CD14-positive monocyte (primary cell): Measurements from ENCODE around the gene TFAP2B. TPM values are rescaled to one million over a fixed set of nuclear protein-coding genes. Genes with fewer than 3 reads are reported as not detected.
A peak's percentile ranks its signal among the peaks of the same experiment; 100 is the strongest.

ENCODE experiments used
- DNase-seq, 3 donors: peaks; one replicate each; pipeline ENCODE4 v3.0.0-alpha.2; 2011 to 2022
- H2AFZ ChIP-seq: 2 replicates; pipeline ENCODE4 v1.6.0; 2012; ENCODE audit warnings: mild to moderate bottlenecking, low read depth, low read length, inconsistent platforms; ENCODE audit not compliant: insufficient read depth, poor library complexity, severe bottlenecking
- H3K27ac ChIP-seq, 2 donors: 1 replicate in 1 of 2; 2 replicates in 1 of 2; pipeline ENCODE4 v1.5.1; 2012 to 2013; ENCODE audit warnings: low read length in 2 of 2, control low read depth in 1 of 2, inconsistent platforms in 1 of 2, low read depth in 1 of 2, mild to moderate bottlenecking in 1 of 2
- H3K27me3 ChIP-seq, 2 donors: one replicate each; pipeline versions ENCODE4 v1.6.0 to v1.6.1; 2011 to 2013; ENCODE audit warnings: low read length in 2 of 2; ENCODE audit not compliant: control insufficient read depth in 2 of 2, insufficient read depth in 2 of 2
- H3K36me3 ChIP-seq, 2 donors: replicated peaks in 1 of 2; 1 replicate in 1 of 2; 2 replicates in 1 of 2; pipeline versions ENCODE4 v1.5.1 to v1.6.1; 2012 to 2013; ENCODE audit warnings: low read length in 2 of 2, control low read depth in 1 of 2, inconsistent platforms in 1 of 2, mild to moderate bottlenecking in 1 of 2; ENCODE audit not compliant: insufficient read depth in 2 of 2, control insufficient read depth in 1 of 2
- H3K4me1 ChIP-seq, 2 donors: 1 replicate in 1 of 2; 2 replicates in 1 of 2; pipeline versions ENCODE4 v1.5.1 to v1.6.1; 2012 to 2013; ENCODE audit warnings: low read length in 2 of 2, control low read depth in 1 of 2, inconsistent platforms in 1 of 2, mild to moderate bottlenecking in 1 of 2, moderate library complexity in 1 of 2; ENCODE audit not compliant: insufficient read depth in 2 of 2, control insufficient read depth in 1 of 2
- H3K4me2 ChIP-seq: replicated peaks from 2 replicates; pipeline ENCODE3; 2012; ENCODE audit warnings: low read length, moderate library complexity, mild to moderate bottlenecking; ENCODE audit not compliant: poor library complexity, severe bottlenecking; ENCODE audit errors: extremely low read depth
- H3K4me3 ChIP-seq, 3 experiments: fragments of 200-600 bp in 1 of 3; sonication (generic) in 1 of 3; replicated peaks in 1 of 3; 1 replicate in 2 of 3; 2 replicates in 1 of 3; pipeline ENCODE4 v1.5.1; 2011 to 2013; ENCODE audit warnings: low read length in 3 of 3, mild to moderate bottlenecking in 3 of 3, control low read depth in 2 of 3, low read depth in 2 of 3, inconsistent platforms in 1 of 3, moderate library complexity in 1 of 3
- H3K79me2 ChIP-seq: 2 replicates; pipeline ENCODE4 v1.6.0; 2012; ENCODE audit warnings: mild to moderate bottlenecking, control low read depth, inconsistent platforms, low read length, moderate library complexity; ENCODE audit not compliant: insufficient read depth
- H3K9ac ChIP-seq: 2 replicates; pipeline ENCODE4 v1.6.0; 2017; ENCODE audit warnings: low read length, mild to moderate bottlenecking; ENCODE audit not compliant: insufficient read depth, poor library complexity, severe bottlenecking
- H3K9me3 ChIP-seq, 2 donors: replicated peaks in 1 of 2; 1 replicate in 1 of 2; 2 replicates in 1 of 2; pipeline versions ENCODE4 v1.5.1 to v1.6.1; 2012 to 2013; ENCODE audit warnings: low read length in 2 of 2, control low read depth in 1 of 2; ENCODE audit not compliant: control insufficient read depth in 1 of 2, insufficient read depth in 1 of 2
- H4K20me1 ChIP-seq: 2 replicates; pipeline ENCODE4 v1.6.0; 2012; ENCODE audit warnings: mild to moderate bottlenecking, low read length, control low read depth, moderate library complexity; ENCODE audit not compliant: insufficient read depth
- H3K27ac Mint-ChIP-seq, 7 donors: one replicate each; pipeline ENCODE4 v1.8.0; 2020; ENCODE audit warnings: mild to moderate bottlenecking in 7 of 7, mixed read lengths in 7 of 7, moderate library complexity in 6 of 7, inconsistent platforms in 2 of 7
- H3K27me3 Mint-ChIP-seq, 3 donors: one replicate each; pipeline ENCODE4 v1.8.0; 2021 to 2022; ENCODE audit warnings: low read depth in 3 of 3, mild to moderate bottlenecking in 3 of 3, mixed read lengths in 3 of 3, moderate library complexity in 3 of 3, inconsistent platforms in 1 of 3
- H3K36me3 Mint-ChIP-seq, 2 donors: one replicate each; pipeline ENCODE4 v1.8.0; 2020; ENCODE audit warnings: mixed read lengths in 2 of 2, inconsistent platforms in 1 of 2, mild to moderate bottlenecking in 1 of 2
- H3K4me1 Mint-ChIP-seq: one replicate; pipeline ENCODE4 v1.8.0; 2020; ENCODE audit warnings: mild to moderate bottlenecking, mixed read lengths
- H3K4me3 Mint-ChIP-seq, 2 donors: one replicate each; pipeline ENCODE4 v1.8.0; 2020; ENCODE audit warnings: mild to moderate bottlenecking in 2 of 2, mixed read lengths in 2 of 2, moderate library complexity in 1 of 2
- H3K9me3 Mint-ChIP-seq, 7 donors: one replicate each; pipeline ENCODE4 v1.8.0; 2020 to 2022; ENCODE audit warnings: mixed read lengths in 7 of 7, mild to moderate bottlenecking in 6 of 7, moderate library complexity in 6 of 7, inconsistent platforms in 2 of 7
- WGBS: methylation state at CpG from one replicate; pipeline ENCODE4 v1.1.5; 2013; ENCODE audit warnings: missing lambda C conversion rate; ENCODE audit not compliant: insufficient coverage; 5-methylcytosine and 5-hydroxymethylcytosine counted together
- intact Hi-C, 2 donors: fragments of 100-400 bp; cut with micrococcal nuclease; formaldehyde crosslinking; loops; one replicate each; pipeline versions ENCODE4 v1.15.0 to v1.15.1; 2023
- polyA plus RNA-seq, 3 donors: library from polyadenylated mRNA; depleted of rRNA in 1 of 3; unstranded in 2 of 3; stranded (reverse) in 1 of 3; fragments of 300-500 nt in 2 of 3; fragments of >200 nt in 1 of 3; fragmentation: Illumina TruSeq in 2 of 3; gene quantifications; 1 replicate in 2 of 3; 2 replicates in 1 of 3; pipeline ENCODE4 v1.2.3, GENCODE V29; 2012 to 2021
- TF ChIP-seq, protein P1 (sequence below): fragments of 200-600 bp; IDR thresholded peaks from one replicate; pipeline ENCODE4 v1.8.0; 2022; ENCODE audit warnings: antibody characterized with exemption, mild to moderate bottlenecking

Gene TFAP2B
- polyA plus RNA-seq, 3 donors = not detected

DNA sequence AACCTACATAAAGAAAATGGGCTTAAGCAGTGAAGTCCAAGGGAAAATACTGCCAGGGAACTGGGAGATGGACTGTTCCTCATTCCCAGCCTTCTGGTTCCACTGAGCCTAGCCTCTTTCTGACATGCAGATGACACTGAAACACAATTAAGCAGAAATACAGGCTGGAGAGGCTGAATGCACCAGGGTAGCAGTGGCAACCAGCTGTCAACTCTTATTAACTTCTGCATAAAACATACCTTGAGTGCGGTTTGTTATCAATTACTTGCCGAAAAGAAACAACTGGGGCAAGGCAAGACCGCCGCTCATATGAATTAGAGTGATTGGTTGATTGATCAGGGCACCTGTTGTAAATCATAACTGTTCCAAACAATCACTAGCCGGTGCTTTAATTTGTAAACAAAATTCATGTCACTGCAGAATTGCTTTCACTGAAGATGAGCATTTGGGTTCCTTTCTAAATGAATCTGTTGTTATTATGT is 16.3 kb downstream of the TFAP2B start:
- Histone ChIP-seq H3K79me2 (no peaks in the 10 kb centered on the region), H2AFZ (no peak overlapping the region), H3K9me3 (peaks cover 0 to 15% of the 10 kb centered on the region in 2 donors), H3K4me2 (no peak overlapping the region), H3K9ac (no peak overlapping the region), H3K36me3 (no peaks in the 10 kb centered on the region), H3K27me3 (peaks cover 92 to 98% of the 10 kb centered on the region in 2 donors), H4K20me1 (no peaks in the 10 kb centered on the region), H3K4me3 (no peak overlapping the region), H3K4me1 (no peaks in the 10 kb centered on the region), H3K27ac (no peak overlapping the region)
- Mint-ChIP-seq H3K36me3 (peaks cover 0 to 3% of the 10 kb centered on the region in 2 donors), H3K27me3 (peaks cover 62 to 89% (median 75%) of the 10 kb centered on the region in 3 donors), H3K4me1 (peaks cover 4% of the 10 kb centered on the region), H3K27ac (no peak overlapping the region), H3K9me3 (peaks cover 0 to 16% (median 7%) of the 10 kb centered on the region in 7 donors), H3K4me3 (peak overlapping the region in 1 of 2 donors; percentile 35)
- WGBS = no CpG with 5 or more reads among the region's 5 CpGs
- DNase-seq = no peak
- intact Hi-C loops = no loop called here
- TF ChIP-seq, protein P1, sequence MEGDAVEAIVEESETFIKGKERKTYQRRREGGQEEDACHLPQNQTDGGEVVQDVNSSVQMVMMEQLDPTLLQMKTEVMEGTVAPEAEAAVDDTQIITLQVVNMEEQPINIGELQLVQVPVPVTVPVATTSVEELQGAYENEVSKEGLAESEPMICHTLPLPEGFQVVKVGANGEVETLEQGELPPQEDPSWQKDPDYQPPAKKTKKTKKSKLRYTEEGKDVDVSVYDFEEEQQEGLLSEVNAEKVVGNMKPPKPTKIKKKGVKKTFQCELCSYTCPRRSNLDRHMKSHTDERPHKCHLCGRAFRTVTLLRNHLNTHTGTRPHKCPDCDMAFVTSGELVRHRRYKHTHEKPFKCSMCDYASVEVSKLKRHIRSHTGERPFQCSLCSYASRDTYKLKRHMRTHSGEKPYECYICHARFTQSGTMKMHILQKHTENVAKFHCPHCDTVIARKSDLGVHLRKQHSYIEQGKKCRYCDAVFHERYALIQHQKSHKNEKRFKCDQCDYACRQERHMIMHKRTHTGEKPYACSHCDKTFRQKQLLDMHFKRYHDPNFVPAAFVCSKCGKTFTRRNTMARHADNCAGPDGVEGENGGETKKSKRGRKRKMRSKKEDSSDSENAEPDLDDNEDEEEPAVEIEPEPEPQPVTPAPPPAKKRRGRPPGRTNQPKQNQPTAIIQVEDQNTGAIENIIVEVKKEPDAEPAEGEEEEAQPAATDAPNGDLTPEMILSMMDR = no peak

DNA sequence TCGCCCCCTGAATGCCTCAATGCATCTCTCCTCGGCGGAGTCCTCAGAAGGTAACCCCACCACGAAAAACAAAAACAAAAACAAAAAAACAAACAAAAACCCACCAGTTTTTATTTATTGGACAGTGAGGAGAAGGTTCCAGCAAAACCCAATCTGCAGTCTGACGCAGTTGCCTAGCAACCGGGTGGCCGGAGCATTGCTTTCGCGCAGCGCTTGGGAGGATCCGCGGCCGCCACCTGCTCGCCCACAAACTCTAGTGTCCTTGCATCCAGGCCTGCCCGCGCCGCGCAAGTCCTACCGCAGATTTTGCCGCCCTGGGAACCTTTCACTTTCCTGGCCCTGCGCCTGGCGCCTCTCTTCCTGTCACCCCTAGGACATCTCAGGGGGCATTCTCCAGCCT is 17.6 kb downstream of the TFAP2B start:
- no peaks in the 10 kb centered on the region for H3K79me2 ChIP-seq
- 6% methylated on average over 18 of the region's 22 CpGs for WGBS
- no peak overlapping the region for H3K9ac ChIP-seq
- H4K20me1 ChIP-seq = no peaks in the 10 kb centered on the region
- TF ChIP-seq, protein P1 = no peak
- Mint-ChIP-seq H3K9me3 (peaks cover 0 to 13% (median 11%) of the 10 kb centered on the region in 7 donors), H3K4me1 (peaks cover 4% of the 10 kb centered on the region), H3K4me3 (peak overlapping the region in 1 of 2 donors; percentile 61), H3K27me3 (peaks cover 66 to 89% (median 79%) of the 10 kb centered on the region in 3 donors), H3K36me3 (peaks cover 0 to 4% of the 10 kb centered on the region in 2 donors), H3K27ac (no peak overlapping the region)
- H3K36me3 ChIP-seq = no peaks in the 10 kb centered on the region
- no peaks in the 10 kb centered on the region for H3K4me1 ChIP-seq
- no peak for DNase-seq
- no peak overlapping the region for H3K4me3 ChIP-seq
- H3K9me3 ChIP-seq = peaks cover 0 to 28% of the 10 kb centered on the region in 2 donors
- H2AFZ ChIP-seq = no peak overlapping the region
- H3K27me3 ChIP-seq = peaks cover 93 to 98% of the 10 kb centered on the region in 2 donors
- intact Hi-C loops = no loop called here
- H3K27ac ChIP-seq = no peak overlapping the region
- no peak overlapping the region for H3K4me2 ChIP-seq
